Measurements from ENCODE around the gene SPRN.

GRCh38 chr10:133461027-133461426 is 36.6 kb upstream of the SPRN start:
- no peak for TF ChIP-seq CTCF (IDR thresholded peaks at IDR 0.05)
- TF ChIP-seq POLR2A (IDR thresholded peaks at IDR 0.05), result no peak
